T-helper 22 cell (primary cell): ENCODE data around the gene FBXO41.

Source experiments
- DNase-seq: peaks from one replicate; pipeline ENCODE4 v3.0.0-alpha.2; 2020; ENCODE audit warnings: low read depth

FBXO41 gene

GRCh38 chr2:73212448-73213176 is 71.7 kb downstream of the FBXO41 start:
- peak; percentile 30 for DNase-seq

GRCh38 chr2:73212098-73212447 is 72.2 kb downstream of the FBXO41 start:
- no peak for DNase-seq

- DNase-seq = no peak
These were observed 73.6 kb downstream of the FBXO41 start for GRCh38 chr2:73210696-73211095.

DNA sequence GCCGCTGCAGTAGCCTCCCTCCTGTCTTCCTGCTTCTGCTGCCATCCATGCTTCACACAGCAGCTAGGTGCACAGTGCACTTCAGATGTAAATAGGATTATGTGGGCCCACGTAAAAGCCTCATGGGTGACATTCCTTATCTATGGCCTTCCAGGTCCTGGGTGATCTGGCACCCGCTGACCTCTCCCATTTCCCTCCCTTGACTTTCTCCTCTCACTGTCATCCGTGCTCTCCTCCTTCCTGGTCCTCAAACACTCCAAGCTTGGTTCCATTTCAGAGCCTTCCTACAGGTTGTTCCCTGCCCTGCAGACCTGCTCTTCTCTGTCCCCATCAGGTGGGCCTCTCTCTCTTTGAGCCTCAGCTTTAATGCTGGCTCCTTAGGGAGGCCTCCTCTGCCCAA is 74.3 kb downstream of the FBXO41 start:
- no peak for DNase-seq

DNA sequence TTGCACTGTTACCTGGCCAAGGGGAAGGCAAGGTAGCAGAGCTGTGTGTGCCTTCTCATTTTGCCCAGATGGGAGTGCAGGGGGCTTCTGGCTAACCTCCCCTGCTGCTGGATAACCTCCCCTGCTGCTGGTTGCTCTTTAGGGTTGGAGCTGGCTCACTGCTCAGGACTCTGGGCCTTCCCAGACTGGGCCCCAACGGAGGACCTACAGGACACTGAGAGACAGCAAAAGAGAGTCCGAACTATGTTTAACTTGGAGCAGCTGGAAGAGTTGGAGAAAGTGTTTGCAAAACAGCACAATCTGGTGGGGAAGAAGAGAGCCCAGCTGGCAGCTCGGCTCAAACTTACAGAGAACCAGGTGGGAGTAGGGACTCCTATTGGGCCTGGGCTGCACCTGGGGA is 76.0 kb downstream of the FBXO41 start:
- DNase-seq = no peak

DNA sequence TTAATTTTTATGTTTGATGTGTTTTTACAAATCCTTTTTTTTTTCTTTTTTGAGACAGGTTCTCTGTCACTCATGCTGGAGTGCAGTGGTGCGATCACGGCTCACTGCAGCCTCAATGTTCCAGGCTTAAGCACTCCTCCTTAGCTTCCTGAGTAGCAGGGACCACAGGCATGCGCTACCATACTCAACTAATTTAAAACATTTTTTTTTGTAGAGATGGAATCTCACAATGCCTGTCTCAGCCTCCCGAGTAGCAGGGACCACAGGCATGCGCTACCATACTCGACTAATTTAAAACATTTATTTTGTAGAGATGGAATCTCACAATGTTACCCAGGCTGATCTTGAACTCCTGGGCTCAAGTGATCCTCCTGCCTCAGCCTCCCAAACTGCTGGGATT is 78.7 kb downstream of the FBXO41 start:
- DNase-seq = no peak
